HG03064 (cell line): ENCODE data around the gene HAGHL.
"Not testable (repeated sequence)": the region's sequence is repeated elsewhere in the genome, so short reads cannot be mapped to it uniquely, and the experiment has no call there.

Source experiments
- ATAC-seq: cut with Tn5 transposase; IDR thresholded peaks from one replicate; pipeline ENCODE4 v1.9.1; 2021; ENCODE audit warnings: low read depth; ENCODE audit not compliant: unreplicated experiment

HAGHL gene

DNA sequence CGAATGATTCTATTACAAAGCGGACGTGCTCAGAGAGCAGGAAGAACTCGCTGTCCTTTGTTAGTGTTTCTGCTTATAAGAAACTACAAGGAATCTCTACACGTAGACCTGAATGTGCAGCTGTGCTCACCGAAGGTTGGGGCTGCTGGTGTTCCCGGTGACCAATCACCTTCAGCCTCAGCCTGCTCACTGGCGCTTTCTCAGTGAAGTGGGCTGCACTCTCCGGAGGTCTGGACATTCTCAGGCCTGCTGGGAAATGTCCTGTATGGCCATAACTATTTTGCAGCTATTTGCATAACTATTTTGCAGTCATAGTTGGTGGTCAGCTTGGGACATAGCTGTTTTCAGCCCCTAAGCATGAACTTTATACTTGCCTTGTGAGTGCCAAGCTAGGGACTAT lies 23.6 kb downstream of the HAGHL start:
- ATAC-seq = no peak

- no peak for ATAC-seq
Measured at GRCh38 chr16:751152-752006, 24.5 kb downstream of the HAGHL start.

DNA sequence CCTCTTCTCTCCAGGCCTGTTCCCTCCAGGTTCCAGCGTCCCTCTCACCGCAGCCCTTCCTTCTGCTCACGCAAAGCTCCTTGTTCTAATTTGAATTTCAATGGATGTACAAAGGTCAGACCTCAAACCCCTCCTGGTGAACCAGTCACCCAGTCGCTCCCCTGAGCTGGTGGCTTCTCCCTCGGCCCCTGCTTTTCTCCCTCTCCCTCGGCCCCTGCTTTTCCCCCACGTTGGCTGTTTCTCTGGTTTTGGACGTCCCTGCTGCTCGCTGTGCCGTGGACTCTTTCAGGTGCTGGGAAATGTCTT lies 25.1 kb downstream of the HAGHL start:
- no peak for ATAC-seq

GRCh38 chr16:754121-754607 lies 27.3 kb downstream of the HAGHL start:
- not testable (repeated sequence) for ATAC-seq

GRCh38 chr16:754656-755055 lies 27.8 kb downstream of the HAGHL start:
- ATAC-seq = no peak

- ATAC-seq = no peak
Measured at GRCh38 chr16:756428-756827, 29.5 kb downstream of the HAGHL start.

DNA sequence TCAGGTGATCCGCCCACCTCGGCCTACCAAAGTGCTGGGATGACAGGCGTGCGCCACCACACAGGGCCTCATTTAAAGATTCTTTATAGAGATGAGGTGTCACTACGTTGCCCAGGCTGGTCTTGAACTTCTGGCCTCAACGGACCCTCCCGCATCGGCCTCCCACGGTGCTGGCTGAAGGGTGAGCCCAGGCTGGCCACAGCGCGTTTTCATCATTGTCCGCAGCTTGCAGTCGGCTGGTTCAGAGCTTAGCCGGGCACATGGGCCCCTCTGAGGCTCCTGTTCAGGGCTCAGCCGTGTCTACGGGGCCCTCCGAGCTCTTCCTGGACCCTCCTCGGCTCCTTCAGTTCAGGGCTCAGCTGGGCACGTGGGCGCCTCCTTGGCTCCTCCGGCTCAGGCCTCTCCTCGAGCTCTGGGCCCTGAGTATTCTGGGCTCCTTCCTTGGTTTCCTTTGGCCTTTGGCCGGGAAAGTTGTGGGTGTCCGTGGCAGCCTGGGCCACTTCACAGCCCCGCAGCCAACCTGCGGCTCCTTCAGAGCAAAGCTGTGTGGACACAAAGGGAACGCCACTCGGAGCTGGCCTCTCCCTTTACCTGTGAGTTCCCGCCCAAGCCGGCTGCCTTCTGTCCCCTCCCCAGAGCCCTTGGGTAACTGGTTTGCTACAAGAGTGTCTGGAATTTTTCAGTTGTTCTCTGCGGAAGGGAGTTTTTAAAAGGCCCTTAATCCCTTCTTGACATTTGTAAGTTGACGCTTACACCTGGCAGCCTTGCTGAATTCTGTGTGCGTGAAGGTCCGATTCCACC lies 32.4 kb downstream of the HAGHL start:
- ATAC-seq = no peak

- no peak for ATAC-seq
Measured at GRCh38 chr16:760065-760464, 33.2 kb downstream of the HAGHL start.

DNA sequence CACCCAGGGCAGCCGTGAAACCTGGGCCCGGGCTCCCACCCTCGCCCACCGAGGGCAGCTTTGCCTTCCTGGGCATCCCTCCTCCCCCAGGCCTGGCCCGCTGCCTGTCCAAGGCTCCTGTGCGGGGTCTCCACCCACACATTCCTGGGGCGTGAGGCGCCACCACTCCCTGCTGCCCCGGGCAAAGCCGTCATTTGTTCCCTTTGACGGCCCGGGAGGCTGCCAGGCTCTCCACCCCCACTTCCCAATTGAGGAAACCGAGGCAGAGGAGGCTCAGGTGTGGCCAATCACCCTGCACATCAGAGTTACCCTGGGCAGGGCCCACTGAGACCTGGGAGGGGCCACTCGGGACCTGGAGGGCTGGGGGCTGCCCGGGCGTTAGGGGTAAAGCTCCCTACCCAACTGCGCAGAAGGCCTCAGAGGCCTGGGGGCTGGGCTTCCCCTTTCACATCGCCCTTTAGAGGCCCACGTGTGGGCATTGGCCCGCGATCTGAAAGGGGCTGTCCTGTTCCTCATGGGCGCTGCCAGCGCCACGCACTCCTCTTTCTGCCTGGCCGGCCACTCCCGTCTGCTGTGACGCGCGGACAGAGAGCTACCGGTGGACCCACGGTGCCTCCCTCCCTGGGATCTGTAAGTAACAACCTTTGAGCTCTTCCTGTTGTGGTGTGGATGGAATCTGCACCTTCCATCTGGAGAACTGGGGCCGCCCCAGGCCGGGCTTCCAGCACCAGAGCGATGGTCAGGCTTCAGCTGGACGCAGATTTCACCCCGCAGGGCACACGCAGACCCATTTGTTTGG lies 33.8 kb downstream of the HAGHL start, which contains the start of gene MSLN:
MSLN (plus strand) TSS at position 190 of the 799 bp plus-strand sequence. CDS start 1,947 bp downstream, outside the sequence.
- no peak for ATAC-seq

DNA sequence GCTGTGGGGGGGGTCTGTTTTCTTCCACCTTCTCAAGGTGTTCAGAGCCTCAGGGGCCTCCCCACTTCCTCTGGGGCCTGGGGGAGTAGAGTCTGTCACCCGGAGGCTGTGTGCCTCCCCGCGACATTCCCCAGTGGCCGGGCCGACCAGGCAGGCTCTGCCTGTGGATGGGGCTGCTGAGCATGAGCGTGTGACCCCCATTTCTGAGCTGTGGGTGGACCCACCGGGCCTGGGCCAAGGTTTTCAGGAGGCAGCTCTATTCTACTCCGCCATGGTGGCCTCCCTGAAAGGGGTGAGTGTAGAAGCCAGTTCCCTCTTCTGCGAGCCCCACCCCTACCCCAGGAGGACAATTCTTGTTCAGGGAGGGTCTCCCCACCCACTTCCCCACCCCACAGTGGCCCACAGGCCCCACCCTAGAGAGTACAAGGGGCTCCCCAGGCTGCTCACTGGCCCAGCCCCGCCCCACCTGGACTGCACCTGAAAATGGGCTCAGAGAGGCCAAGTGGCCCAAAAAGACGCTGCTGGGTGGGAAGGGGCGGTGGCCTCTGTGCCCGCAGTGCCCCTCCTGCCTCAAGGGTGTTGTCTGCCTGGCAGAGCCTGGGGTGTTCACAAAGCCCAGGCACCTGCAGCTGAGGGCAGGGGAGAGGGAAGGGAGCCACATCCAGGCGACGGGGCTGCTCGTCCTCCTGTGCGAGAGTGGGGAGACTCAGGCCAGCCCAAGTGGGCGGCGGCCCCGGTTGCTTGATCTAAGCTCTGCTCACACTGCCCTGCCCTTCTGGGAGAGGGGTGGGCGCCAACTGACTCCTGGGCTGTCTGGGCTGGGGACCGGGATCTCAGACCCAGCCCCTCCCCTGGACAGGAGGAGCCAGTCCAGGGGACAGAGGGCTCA lies 35.0 kb downstream of the HAGHL start:
- no peak for ATAC-seq

DNA sequence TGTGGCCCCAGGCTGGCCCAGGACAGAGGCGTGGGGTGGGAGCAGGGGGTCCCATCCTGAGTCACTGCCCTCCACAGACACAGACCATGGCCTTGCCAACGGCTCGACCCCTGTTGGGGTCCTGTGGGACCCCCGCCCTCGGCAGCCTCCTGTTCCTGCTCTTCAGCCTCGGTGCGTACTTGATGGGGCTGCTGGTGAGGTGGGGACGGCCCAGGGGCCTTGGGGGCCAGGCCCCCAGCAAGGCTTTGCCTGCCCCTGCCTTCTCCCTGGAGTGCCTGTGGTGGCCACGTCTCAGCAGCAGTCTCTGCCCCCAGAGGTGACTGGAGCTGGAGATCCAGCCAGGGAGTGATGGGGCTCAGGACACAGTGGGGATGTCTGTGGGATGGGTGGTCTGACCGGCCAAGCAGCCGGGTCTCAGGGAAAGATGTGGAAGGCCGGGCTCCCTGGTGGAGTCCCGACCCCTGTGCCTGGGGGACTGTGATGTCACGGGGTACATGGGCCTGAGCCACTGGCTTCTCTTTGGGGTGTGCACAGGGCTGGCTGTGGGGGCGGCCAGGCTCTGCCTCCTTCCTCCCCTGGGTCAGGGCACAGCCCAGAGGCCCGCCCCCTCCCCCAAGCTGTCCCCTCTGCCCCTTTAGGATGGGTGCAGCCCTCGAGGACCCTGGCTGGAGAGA lies 35.8 kb downstream of the HAGHL start:
- no peak for ATAC-seq

DNA sequence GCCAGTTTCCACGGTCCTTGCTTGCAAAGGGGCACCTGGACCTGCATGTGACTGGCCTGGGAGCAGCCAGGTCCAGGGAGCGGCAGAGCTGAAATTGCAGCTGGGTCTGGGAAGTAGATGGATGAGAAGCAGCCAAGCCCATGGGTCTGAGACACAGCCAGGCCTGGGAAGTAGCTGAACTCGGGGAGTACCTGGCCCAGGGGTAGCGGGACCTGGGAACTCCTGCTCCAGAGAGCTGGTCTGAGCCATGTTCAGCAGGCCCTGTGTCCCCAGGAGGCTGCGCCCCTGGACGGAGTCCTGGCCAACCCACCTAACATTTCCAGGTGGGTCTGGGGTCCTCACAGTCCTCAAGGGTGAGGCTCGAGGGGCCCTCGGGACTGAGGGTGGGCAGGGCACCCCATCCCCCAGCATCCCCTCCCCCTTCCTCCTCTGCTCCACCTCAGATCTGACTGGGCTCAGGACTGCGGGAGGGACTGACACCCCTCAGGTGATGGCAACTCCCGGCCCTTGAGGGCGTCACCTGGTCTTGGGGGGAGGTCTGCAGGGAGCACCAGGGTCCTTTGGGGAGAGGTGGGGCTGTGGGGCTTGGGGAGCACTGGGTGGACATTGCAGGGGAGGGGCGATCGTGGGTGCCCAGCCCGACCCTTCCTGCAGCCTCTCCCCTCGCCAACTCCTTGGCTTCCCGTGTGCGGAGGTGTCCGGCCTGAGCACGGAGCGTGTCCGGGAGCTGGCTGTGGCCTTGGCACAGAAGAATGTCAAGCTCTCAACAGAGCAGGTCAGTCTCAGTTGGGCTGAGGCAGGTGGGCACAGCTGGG lies 36.7 kb downstream of the HAGHL start:
- no peak for ATAC-seq

DNA sequence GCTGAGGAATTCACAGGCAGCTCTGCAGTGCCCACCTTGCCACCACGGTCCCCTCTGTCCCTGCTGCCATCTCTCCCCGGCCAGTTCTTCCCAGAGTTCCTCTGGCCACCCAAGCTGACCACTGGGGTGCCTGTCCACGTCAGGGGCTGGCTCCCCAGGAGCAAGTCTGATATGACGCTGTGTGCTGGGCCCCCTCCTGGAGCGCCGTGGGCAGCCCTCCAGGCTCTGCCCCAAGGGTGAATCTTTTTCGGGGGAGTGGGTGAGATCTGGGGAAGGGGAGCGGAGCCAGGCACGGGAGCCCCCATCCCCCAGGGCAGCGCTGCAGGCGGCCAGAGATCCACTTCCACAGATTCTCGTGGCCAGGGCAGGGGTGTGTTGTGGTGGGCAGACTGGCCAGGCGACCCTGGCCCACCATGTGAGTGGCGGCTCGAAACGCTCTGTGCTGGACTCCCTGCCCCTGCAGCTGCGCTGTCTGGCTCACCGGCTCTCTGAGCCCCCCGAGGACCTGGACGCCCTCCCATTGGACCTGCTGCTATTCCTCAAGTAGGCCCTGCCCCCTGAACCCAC lies 37.4 kb downstream of the HAGHL start:
- ATAC-seq = no peak

DNA sequence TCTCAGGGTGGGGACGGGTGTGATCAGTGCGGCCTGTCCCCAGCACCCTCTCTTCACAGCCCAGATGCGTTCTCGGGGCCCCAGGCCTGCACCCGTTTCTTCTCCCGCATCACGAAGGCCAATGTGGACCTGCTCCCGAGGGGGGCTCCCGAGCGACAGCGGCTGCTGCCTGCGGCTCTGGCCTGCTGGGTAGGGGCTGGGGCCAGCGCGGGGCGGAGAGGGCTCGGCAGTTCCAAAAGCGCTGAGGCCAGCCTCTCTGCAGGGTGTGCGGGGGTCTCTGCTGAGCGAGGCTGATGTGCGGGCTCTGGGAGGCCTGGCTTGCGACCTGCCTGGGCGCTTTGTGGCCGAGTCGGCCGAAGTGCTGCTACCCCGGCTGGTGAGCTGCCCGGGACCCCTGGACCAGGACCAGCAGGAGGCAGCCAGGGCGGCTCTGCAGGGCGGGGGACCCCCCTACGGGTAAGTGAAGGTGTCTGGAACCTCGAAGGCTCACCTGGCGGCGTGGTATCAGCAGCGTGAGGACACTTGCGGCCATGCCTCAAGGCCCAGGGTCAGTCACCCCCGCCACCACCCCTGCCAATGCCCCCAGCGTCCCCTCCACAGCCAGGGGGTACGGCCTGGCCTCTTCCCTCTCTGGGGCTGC lies 38.1 kb downstream of the HAGHL start:
- no peak for ATAC-seq

GRCh38 chr16:765488-765865 lies 38.6 kb downstream of the HAGHL start:
- no peak for ATAC-seq

DNA sequence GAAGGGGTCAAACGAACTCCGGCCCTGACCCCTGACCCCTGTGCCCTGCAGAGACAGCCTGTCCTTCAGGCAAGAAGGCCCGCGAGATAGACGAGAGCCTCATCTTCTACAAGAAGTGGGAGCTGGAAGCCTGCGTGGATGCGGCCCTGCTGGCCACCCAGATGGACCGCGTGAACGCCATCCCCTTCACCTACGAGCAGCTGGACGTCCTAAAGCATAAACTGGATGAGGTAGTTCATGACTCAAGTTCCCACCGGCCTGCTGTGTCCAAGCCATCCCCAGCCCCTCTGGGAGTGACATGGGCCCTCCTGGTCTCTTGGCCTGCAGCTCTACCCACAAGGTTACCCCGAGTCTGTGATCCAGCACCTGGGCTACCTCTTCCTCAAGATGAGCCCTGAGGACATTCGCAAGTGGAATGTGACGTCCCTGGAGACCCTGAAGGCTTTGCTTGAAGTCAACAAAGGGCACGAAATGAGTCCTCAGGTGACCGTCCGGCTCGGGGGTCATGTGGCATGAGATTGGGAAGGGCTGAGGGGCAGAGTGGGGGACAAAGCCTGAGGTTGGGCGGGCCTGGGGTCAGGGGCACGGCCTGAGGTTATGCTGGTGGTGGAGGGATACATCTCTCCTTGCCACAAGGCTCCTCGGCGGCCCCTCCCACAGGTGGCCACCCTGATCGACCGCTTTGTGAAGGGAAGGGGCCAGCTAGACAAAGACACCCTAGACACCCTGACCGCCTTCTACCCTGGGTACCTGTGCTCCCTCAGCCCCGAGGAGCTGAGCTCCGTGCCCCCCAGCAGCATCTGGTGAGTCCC lies 39.3 kb downstream of the HAGHL start:
- ATAC-seq = no peak
